ENCODE measurements around the gene KASH5. TPM values are rescaled to one million over a fixed set of nuclear protein-coding genes. Genes with fewer than 3 reads are reported as not detected.

The KASH5 gene
- total RNA-seq, 1 experiment from 2014 or later: 0.37 TPM

GRCh38 chr19:49382639-49383038 lies 5.4 kb upstream of the KASH5 start:
- Histone ChIP-seq H3K36me3 (ENCODE audit: insufficient read depth, low read length, poor library complexity, severe bottlenecking) (no peaks in the 10 kb centered on the region), H3K9me3 (ENCODE audit: low read depth, low read length, poor library complexity, severe bottlenecking) (peaks cover 10% of the 10 kb centered on the region), H3K27me3 (replicated peaks; ENCODE audit: insufficient read depth, low read depth, low read length, poor library complexity) (no peaks in the 10 kb centered on the region), H3K27ac (ENCODE audit: low read depth, low read length, poor library complexity, severe bottlenecking) (no peak overlapping the region), H3K4me3 (ENCODE audit: low read depth, low read length, poor library complexity, severe bottlenecking) (no peak overlapping the region), H3K4me1 (ENCODE audit: insufficient read depth, low read length, poor library complexity, severe bottlenecking) (no peaks in the 10 kb centered on the region)
- DNase-seq (ENCODE audit: low spot score): no peak
- TF ChIP-seq EZH2 (IDR thresholded peaks at IDR 0.05; ENCODE audit: borderline replicate concordance, low read depth, low read length, poor library complexity, severe bottlenecking) (no peak), CTCF (conservative IDR thresholded peaks at IDR 0.05; ENCODE audit: low read depth, low read length) (no peak)
- ChIA-PET CTCF (no interaction called here), POLR2A (ENCODE audit: low non-redundant PET) (no interaction called here)
- intact Hi-C loops (cut with micrococcal nuclease; ENCODE audit: unreplicated experiment): no loop called here
- BruUV-seq (replicated peaks): no TSS peak

- no peak overlapping the region for H3K4me3 ChIP-seq (ENCODE audit: low read depth, low read length, poor library complexity, severe bottlenecking)
- ChIA-PET CTCF (interaction anchor here (0.6 kb wide), 1 partner anchor 189 kb away, joined by 3 read pairs; no protein-coding TSS in a partner anchor), POLR2A (ENCODE audit: low non-redundant PET) (no interaction called here)
- no TSS peak for BruUV-seq (replicated peaks)
- H3K27ac ChIP-seq (ENCODE audit: low read depth, low read length, poor library complexity, severe bottlenecking): no peak overlapping the region
- TF ChIP-seq CTCF (conservative IDR thresholded peaks at IDR 0.05; ENCODE audit: low read depth, low read length) (no peak), EZH2 (IDR thresholded peaks at IDR 0.05; ENCODE audit: borderline replicate concordance, low read depth, low read length, poor library complexity, severe bottlenecking) (no peak)
- intact Hi-C loops (cut with micrococcal nuclease; ENCODE audit: unreplicated experiment): no loop called here
- DNase-seq (ENCODE audit: low spot score): no peak
- no peaks in the 10 kb centered on the region for H3K4me1 ChIP-seq (ENCODE audit: insufficient read depth, low read length, poor library complexity, severe bottlenecking)
- H3K36me3 ChIP-seq (ENCODE audit: insufficient read depth, low read length, poor library complexity, severe bottlenecking): no peaks in the 10 kb centered on the region
- H3K9me3 ChIP-seq (ENCODE audit: low read depth, low read length, poor library complexity, severe bottlenecking): peaks cover 10% of the 10 kb centered on the region
- no peaks in the 10 kb centered on the region for H3K27me3 ChIP-seq (replicated peaks; ENCODE audit: insufficient read depth, low read depth, low read length, poor library complexity)
These were observed 4.5 kb upstream of the KASH5 start for GRCh38 chr19:49383599-49383998.

- no TSS peak for BruUV-seq (replicated peaks)
- no peaks in the 10 kb centered on the region for H3K36me3 ChIP-seq (ENCODE audit: insufficient read depth, low read length, poor library complexity, severe bottlenecking)
- no peaks in the 10 kb centered on the region for H3K27me3 ChIP-seq (replicated peaks; ENCODE audit: insufficient read depth, low read depth, low read length, poor library complexity)
- intact Hi-C loops (cut with micrococcal nuclease; ENCODE audit: unreplicated experiment): no loop called here
- TF ChIP-seq EZH2 (IDR thresholded peaks at IDR 0.05; ENCODE audit: borderline replicate concordance, low read depth, low read length, poor library complexity, severe bottlenecking): no peak
- TF ChIP-seq CTCF (conservative IDR thresholded peaks at IDR 0.05; ENCODE audit: low read depth, low read length): no peak
- H3K4me3 ChIP-seq (ENCODE audit: low read depth, low read length, poor library complexity, severe bottlenecking): no peak overlapping the region
- H3K4me1 ChIP-seq (ENCODE audit: insufficient read depth, low read length, poor library complexity, severe bottlenecking): no peaks in the 10 kb centered on the region
- no peak for DNase-seq (ENCODE audit: low spot score)
- ChIA-PET POLR2A (ENCODE audit: low non-redundant PET) (interaction anchor here (0.7 kb wide), 1 partner anchor 37 kb away, joined by 4 read pairs; no protein-coding TSS in a partner anchor), CTCF (no interaction called here)
- H3K27ac ChIP-seq (ENCODE audit: low read depth, low read length, poor library complexity, severe bottlenecking): no peak overlapping the region
- H3K9me3 ChIP-seq (ENCODE audit: low read depth, low read length, poor library complexity, severe bottlenecking): no peaks in the 10 kb centered on the region
These were observed 1.4 kb downstream of the KASH5 start for GRCh38 chr19:49389406-49389805.

All from A673 (cell line).